ENCODE data around the gene SNX30.
"Not testable (repeated sequence)": the region's sequence is repeated elsewhere in the genome, so short reads cannot be mapped to it uniquely, and the experiment has no call there.

SNX30 gene

GRCh38 chr9:112750016-112750763 is at the start of gene SNX30:
SNX30 (plus strand) TSS chr9:112750760; CDS start chr9:112751002, 242 bp downstream.
- peak; percentile 51 to 59 for DNase-seq (ENCODE audit: low read depth in 2 of 2)

- no peak for DNase-seq (ENCODE audit: low read depth in 2 of 2)
Observed at GRCh38 chr9:112703304-112703703, 47.3 kb upstream of the SNX30 start.

- no peak for DNase-seq (ENCODE audit: low read depth in 2 of 2)
Observed at GRCh38 chr9:112705768-112706427, 44.7 kb upstream of the SNX30 start.

DNA sequence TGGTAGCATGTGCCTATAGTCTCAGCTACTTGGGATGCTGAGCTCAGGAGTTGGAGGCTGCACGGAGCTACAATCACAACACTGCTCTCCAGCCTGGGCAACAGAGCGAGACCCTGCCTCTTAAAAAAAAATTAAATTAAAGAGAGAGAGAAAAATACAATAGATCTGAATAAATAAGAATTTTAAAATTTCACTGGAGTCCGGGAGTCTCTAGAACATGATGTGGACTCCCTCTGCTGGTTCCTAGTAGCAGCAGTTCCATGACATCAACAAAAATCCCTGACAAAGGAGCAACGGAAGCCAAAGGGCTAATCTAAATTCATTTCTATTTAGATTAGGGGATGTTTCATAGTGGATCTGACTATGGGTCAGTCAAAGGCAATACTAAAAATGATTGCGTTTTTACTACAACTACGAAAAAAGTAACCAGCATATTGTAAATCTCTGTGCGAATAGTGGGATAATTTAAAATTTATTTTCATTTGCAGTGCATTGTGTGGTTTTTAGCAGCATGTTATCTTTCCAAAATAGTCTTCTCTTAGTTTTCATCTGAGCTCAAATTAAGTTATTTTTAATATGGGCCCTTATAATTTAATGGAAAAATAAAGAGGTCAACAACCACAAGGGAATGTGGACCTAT is 39.4 kb upstream of the SNX30 start:
- DNase-seq (ENCODE audit: low read depth in 2 of 2): no peak

- DNase-seq (ENCODE audit: low read depth in 2 of 2): no peak
Observed at GRCh38 chr9:112712678-112713077, 37.9 kb upstream of the SNX30 start.

GRCh38 chr9:112717661-112718331 is 32.8 kb upstream of the SNX30 start, which contains the start of gene INIP:
INIP (minus strand) TSS chr9:112718117; CDS start chr9:112716485, 1,632 bp downstream.
- peak; percentile 89 to 94 for DNase-seq (ENCODE audit: low read depth in 2 of 2)

DNA sequence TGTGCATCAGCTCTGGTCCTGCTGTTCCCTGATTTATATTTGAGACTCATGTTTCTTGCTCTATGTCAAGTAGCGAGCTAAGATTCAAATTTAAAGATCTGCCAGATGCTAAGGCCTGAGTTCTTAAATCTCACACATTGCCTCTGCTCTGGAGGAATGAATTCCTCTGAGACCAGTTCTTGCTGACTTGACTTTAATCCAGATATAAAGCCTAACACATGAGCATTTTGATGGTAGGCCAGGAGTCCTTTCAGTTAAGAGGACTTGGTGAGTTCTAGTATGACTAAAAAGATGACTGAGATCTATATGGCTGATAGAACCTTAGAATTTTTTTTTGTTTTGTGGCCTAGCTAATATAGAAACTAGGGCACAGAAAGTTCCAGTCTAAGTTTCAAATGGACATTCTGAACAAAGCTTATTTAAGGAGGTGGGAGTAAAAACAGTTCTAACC is 31.3 kb upstream of the SNX30 start:
- no peak for DNase-seq (ENCODE audit: low read depth in 2 of 2)

GRCh38 chr9:112719696-112720095 is 30.9 kb upstream of the SNX30 start:
- DNase-seq (ENCODE audit: low read depth in 2 of 2): no peak

GRCh38 chr9:112720113-112720780 is 30.3 kb upstream of the SNX30 start:
- DNase-seq (ENCODE audit: low read depth in 2 of 2): no peak

DNA sequence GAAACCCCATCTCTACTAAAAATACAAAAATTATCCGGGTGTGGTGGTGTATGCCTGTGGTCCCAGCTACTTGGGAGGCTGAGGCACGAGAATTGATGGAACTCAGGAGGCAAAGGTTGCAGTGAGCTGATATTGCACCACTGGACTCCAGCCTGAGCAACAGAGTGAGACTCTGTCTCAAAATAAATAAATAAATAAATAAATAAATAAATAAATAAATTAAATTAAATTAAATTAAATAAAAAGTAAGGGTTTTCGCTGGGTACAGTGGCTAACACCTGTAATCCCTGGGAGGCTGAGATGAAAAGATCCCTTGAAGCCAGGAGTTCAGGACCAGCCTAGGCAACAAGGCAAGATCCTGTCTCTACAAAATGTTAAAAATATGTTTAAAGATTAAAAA is 27.8 kb upstream of the SNX30 start:
- DNase-seq (ENCODE audit: low read depth in 2 of 2): not testable (repeated sequence)

DNA sequence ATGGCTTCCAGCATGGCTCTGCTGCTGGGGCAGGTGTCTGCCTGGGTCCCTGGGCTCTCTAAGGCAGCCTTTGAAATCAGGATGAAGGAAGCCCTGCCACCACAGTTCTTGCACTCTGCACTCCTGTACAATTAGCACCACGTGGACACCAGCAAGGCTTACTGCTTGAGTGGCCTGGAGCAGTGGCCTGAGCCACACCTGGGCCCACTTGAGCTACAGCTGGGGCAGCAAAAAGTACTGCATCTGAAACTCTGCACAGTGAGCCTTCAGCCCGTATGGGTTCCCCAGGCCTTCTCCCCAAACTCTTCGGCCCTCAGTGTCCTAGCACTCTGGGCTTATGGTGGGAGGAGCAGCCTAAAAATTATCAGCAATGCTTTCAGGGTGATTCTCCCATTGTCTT is 24.6 kb upstream of the SNX30 start:
- DNase-seq (ENCODE audit: low read depth in 2 of 2): no peak

DNA sequence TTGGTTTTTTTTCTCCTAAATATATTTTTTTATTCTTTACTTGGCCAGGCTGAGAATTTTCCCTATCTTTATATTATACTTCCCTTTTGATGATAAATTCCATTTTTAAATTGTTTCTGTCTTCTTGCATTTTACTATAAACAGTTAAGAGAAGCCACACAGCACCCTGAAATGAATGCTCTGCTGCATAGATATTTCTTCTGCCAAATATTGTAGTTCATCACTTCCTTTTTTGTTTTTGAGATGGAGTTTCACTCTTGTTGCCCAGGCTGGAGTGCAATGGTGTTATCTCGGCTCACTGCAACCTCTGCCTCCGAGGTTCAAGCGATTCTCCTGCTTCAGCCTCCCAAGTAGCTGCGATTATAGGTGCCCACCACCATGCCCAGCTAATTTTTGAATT is 24.1 kb upstream of the SNX30 start:
- no peak for DNase-seq (ENCODE audit: low read depth in 2 of 2)

- DNase-seq (ENCODE audit: low read depth in 2 of 2): no peak
Observed at GRCh38 chr9:112728401-112728800, 22.2 kb upstream of the SNX30 start.

DNA sequence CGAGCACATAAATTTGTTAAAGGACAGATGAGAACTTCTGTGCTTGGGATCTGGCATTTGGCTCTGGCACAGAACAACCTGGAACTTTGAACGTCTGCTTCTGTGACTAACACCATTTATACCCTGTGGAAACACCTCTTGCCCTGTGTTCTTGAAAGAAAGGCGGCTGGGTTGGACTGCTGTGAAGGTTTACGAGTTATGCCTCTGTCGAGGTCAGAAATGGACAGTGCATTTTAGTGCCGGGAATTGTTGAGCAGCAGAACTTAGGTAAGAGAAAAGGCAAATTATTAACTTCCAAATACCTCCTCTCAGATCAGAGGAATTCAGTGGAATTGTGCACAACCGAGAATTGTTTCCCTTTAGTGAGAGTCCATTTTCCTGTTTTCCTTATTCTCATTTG is 18.6 kb upstream of the SNX30 start:
- DNase-seq (ENCODE audit: low read depth in 2 of 2): no peak

DNA sequence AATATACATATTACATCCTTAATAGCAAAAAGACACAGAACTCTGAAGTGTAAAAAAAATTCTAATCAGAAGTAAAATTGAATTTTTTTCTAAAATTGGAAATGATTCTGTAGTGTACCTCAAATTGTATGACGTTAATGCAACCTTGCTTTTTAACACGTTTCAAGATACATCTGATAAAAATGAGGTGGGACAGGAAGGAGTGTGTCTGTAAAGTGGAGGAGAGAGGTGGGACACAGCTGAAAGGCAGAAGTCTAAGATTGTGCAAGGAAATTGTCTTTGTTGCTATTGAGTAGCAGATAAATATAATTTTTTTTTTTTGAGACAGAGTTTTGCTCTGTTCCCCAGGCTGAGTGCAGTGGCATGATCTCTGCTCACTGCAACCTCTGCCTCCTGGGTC is 15.7 kb upstream of the SNX30 start:
- DNase-seq (ENCODE audit: low read depth in 2 of 2): no peak

- no peak for DNase-seq (ENCODE audit: low read depth in 2 of 2)
Observed at GRCh38 chr9:112743216-112743836, 7.2 kb upstream of the SNX30 start.

DNA sequence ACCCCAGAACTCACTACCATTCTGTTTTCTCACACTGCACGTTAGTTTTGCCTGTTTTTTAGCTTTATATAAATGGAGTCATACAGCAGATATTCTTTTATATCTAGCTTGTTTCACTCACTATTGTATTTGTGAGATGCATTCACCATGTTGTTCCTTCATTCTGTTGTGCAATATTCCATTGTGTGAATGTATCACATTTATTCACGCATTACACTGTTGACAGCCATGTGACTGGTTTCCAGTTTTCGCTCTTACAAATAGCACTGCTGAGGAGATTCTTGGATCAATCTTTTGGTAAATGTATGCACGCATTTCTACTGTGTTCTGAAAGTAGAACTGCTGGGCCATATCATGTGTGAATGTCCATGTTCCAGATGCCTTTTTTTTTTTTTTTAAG is 6.4 kb upstream of the SNX30 start:
- no peak for DNase-seq (ENCODE audit: low read depth in 2 of 2)

DNA sequence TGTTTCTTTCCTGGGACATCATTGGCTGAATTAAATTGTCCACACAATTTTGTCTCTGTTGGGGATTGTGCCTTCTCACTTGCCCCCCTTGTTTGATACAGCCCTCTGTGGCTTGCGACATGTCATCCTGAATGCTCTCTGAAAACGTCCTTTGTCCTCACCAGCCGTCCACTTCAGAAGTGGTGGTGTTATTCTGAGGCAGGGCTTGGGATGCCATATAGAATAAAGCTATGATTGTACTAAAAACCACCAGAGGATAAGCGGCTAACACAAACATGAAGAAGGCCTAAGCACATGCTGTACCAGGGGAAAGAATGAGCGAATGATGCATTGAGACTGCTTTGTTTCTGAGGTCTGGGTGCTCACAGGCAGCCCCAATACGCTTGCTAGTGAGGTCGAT is 3.5 kb upstream of the SNX30 start:
- no peak for DNase-seq (ENCODE audit: low read depth in 2 of 2)

DNA sequence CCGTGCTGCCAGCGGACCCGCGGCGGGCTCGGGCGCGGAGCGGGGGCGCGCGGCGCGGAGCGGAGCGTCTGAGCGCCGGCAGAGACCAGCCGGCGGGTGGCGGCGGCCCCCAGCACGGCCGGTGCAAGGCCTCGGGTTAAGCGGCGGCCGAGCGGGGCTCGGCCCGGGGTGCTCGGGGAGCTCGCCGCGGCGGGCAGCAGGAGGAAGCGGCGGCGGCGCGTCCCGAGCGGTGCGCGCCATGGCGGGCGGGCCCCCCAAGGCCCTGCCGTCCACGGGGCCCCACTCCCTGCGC is 150 bp downstream of the SNX30 start:
- no peak for DNase-seq (ENCODE audit: low read depth in 2 of 2)

DNA sequence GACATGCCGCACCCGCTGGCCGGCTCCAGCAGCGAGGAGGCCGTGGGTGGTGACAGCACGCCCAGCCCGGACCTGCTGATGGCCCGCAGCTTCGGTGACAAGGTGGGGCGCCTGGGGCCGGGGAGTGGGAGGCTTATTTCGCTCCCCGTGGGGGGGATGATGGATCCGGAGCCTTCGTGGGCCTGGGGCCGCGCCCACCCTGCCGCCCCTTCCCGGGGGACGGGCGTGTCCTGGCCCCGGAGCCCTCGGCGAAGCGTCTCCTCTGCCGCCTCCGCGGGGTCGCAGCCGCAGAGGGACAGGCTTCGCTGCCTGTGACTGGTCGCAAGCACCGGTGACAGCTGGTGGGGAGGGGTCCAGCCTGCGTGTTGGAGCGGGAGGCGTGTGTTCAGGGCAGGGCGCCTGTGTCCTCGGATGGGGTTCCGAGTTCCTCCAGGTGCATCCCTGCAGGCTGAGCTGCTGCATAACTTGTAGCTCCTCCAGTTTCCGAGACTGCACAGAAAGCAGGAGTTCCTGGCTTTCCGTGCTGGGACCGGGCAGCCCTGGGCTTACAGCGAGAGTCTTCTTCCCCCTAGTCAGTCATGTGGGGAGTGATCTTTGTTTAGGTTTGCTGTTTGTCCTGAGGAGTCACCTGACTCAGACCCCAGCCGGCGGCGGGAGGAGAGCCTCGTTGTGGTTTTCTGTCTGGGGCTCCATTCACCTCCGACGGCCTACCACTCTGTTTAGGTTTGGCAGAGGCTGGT is 666 bp downstream of the SNX30 start:
- no peak for DNase-seq (ENCODE audit: low read depth in 2 of 2)
